Stimulated activated memory B cell treated with anti-CD40 and anti-IgM and Interleukin-4, amounts not matched to agents 10 μg/mL and 1 μg/mL and 100 μg/mL, for 72 hours (primary cell): ENCODE data around the gene KIF4B.

Experiments used
- ATAC-seq: fragments of 150-1000 bp; cut with Tn5 transposase; 2 replicates; pipeline ENCODE4 v1.10.0; 2021
- H3K27ac Mint-ChIP-seq: one replicate; pipeline ENCODE4 v1.8.0; 2022; ENCODE audit warnings: mild to moderate bottlenecking, mixed read lengths
- H3K27me3 Mint-ChIP-seq: one replicate; pipeline ENCODE4 v1.8.0; 2022; ENCODE audit warnings: mixed read lengths
- H3K36me3 Mint-ChIP-seq: one replicate; pipeline ENCODE4 v1.8.0; 2022; ENCODE audit warnings: mixed read lengths
- H3K4me1 Mint-ChIP-seq: one replicate; pipeline ENCODE4 v1.8.0; 2022; ENCODE audit warnings: mixed read lengths
- H3K4me3 Mint-ChIP-seq: one replicate; pipeline ENCODE4 v1.8.0; 2022; ENCODE audit warnings: mild to moderate bottlenecking, moderate library complexity, mixed read lengths
- H3K9me3 Mint-ChIP-seq: one replicate; pipeline ENCODE4 v1.8.0; 2022; ENCODE audit warnings: mixed read lengths

Gene KIF4B

DNA sequence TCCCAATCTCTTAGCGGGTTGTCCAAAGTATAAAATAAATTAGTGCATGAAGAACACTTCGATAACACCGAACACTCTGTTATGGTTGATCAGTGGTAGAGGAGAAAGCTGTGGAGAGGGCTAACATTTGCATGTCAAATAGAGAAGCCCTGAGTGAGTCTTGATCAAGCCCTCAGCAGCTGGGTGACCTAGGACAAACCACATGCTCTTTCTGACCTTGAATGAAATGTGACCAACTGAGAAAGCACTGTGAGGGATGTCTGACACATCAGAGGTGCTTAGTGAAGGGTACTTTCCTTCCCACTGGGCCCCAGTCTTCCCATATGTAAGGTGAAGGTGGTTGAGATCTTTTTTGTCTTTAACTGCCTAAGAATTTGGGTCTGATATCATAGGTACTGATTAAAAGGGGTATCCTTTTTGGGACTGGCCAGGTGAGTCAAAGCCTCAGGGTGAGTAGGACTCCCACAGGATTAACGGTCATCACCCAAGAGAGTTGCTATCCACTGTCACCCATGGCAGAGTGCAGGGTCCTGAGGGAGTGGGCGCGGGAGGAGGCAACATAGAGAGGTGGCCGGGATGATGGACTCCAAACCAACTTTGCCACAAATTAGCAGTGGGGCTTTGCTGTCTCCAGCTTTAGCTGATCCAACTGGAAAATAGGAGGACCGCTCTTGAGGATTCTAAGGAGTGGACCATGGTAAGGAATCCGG, 53.5 kb downstream of the KIF4B start:
- Mint-ChIP-seq H3K36me3 (no peaks in the 10 kb centered on the region), H3K27me3 (peaks cover 12% of the 10 kb centered on the region), H3K4me3 (no peak overlapping the region), H3K27ac (no peak overlapping the region), H3K4me1 (peaks cover 5% of the 10 kb centered on the region), H3K9me3 (peaks cover 3% of the 10 kb centered on the region)
- ATAC-seq = no peak
